Adrenal gland (tissue), 5 donors: Measurements from ENCODE around the gene DCC.

ENCODE experiments used
- POLR2A ChIP-seq, 2 donors: fragments of 450-650 bp; IDR thresholded peaks; one replicate each; pipeline ENCODE4 v1.6.1; 2017; ENCODE audit warnings: antibody characterized with exemption in 2 of 2, mild to moderate bottlenecking in 2 of 2, moderate library complexity in 1 of 2
- TF ChIP-seq, protein P1 (sequence below), 6 experiments: fragments of 450-650 bp in 4 of 6; fragments of 200-600 bp in 2 of 6; sonication (generic) in 1 of 6; IDR thresholded peaks; 1 replicate in 5 of 6; 2 replicates in 1 of 6; pipeline versions ENCODE4 v1.5.1 to v1.8.0; 2016 to 2021; ENCODE audit warnings: antibody characterized with exemption in 6 of 6, mild to moderate bottlenecking in 2 of 6, moderate library complexity in 1 of 6
- donor health status: DM: no; HTN: no; CAD: no.

GRCh38 chr18:53553030-53553429 lies 1213.0 kb downstream of the DCC start:
- TF ChIP-seq, protein P1, sequence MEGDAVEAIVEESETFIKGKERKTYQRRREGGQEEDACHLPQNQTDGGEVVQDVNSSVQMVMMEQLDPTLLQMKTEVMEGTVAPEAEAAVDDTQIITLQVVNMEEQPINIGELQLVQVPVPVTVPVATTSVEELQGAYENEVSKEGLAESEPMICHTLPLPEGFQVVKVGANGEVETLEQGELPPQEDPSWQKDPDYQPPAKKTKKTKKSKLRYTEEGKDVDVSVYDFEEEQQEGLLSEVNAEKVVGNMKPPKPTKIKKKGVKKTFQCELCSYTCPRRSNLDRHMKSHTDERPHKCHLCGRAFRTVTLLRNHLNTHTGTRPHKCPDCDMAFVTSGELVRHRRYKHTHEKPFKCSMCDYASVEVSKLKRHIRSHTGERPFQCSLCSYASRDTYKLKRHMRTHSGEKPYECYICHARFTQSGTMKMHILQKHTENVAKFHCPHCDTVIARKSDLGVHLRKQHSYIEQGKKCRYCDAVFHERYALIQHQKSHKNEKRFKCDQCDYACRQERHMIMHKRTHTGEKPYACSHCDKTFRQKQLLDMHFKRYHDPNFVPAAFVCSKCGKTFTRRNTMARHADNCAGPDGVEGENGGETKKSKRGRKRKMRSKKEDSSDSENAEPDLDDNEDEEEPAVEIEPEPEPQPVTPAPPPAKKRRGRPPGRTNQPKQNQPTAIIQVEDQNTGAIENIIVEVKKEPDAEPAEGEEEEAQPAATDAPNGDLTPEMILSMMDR (IDR thresholded peaks at IDR 0.05) = no peak
- no peak for TF ChIP-seq POLR2A (IDR thresholded peaks at IDR 0.05)
